Activated CD4-positive, alpha-beta T cell treated with anti-CD3 and anti-CD28 coated beads, Interleukin-2, amount 50 U/mL, for 4 hours (primary cell): Measurements from ENCODE around the gene IQGAP1.

Experiments
- DNase-seq, 2 experiments: peaks; one replicate each; pipeline ENCODE4 v3.0.0-alpha.2; 2020

The IQGAP1 gene

DNA sequence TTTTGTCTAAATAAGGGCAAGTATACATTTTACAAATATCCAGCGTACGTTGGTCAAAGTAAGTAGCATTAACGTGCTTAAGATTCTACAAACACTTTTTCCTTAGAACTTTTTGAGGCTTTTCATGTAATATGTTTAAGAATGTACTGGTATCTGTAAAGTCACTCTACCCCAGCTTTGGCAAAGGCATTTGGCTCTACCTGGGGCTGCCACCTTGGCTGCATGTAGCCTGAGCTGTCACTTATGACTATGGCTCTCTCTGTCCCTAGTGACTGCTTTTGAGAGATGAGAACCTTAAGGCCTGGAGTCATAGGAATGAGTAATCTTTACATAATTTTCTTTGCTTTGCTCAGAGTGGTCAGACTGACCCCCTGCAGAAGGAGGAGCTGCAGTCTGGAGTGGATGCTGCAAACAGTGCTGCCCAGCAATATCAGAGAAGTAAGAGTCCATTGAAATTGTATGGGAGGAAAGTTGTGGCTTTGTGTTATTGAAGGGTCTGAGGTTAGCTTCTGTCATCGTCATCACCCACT is 61.2 kb downstream of the IQGAP1 start:
- DNase-seq, result no peak

DNA sequence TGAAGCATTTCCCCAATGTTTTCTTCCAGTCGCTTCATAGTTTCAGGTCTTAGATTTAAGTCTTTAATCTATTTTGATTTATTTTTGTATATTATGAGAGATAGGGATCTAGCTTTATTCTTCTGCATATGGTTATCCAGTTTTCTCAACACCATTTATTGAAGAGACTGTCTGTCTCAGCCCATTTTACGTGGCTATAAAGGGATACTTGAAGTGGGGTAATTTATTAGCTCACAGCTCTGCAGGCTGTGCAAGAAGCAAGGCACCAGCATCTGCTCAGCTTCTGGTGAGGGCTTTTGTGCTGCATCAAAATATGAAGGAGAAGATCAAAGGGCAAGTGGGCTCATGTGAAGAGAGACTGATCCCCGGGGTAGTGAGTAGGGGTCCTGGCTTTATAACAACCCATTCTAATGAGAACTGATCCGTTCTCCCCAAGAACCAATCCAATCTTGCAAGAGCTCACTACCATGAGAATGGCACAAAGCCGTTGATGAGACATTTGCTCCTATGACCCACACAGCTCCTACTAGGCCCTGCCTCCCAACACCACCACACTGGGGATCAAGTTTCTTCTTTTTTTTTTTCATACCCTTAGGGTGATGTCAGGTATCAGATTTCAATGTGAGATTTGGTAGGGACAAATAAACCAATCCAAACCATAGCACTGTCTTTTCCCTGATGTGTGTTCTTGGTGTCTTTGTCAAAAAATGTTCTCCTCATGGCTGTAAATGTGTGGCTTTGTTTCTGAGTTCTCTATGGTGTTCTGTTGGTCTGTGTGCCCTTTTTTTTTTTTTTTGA is 63.2 kb downstream of the IQGAP1 start:
- DNase-seq, result no peak

DNA sequence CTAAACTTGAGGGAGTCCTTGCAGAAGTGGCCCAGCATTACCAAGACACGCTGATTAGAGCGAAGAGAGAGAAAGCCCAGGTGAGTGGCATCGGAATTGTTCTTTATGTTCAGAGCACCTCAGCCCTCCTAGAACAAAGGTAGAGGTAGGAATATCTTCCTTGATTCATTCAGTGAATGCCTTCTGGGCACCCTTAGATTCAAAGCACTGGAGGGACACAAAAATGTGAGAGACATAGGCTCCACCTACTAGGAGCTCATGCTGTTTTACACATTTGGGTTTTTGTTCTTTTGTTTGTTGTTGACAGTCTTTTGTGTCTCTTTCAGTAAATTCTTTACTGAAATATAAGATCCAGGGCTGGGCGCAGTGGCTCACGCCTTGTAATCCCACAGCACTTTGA is 68.2 kb downstream of the IQGAP1 start:
- DNase-seq, result no peak

DNA sequence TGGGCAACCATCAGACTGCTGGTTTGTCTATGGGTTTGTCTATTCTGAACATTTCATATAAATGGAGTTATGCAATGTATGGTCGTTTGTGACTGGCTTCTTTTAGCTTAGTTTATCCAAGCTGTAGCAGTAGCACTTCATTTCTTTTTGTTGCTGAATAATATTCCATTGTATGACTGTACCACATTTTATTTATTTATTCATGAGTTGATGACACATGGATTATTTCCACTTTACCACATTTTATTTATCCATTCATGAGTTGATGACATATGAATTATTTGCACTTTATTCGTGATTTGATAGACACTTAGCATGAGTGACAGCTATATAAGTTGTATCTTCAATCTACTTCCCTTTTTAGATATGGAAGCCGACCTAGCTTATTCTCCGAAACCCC is 70.0 kb downstream of the IQGAP1 start:
- DNase-seq, result no peak

DNA sequence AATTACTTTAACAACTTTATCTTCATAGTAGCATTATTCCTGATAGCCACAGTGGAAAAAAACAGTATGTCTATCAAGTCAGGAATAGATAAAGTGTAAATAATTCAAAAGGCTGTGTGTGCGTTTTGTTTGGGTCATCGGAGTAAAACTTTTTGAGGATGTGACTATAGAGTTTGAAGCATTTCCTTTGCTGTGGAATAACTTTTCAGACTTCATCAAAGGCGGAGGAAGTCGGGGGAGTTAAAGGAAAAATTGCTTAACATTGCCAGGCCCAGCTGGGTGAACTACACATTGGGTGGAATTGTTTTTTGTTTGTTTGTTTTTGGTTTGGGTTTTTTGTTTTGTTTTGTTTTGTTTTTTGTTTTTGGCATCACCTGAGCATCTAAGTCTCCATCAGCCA is 71.3 kb downstream of the IQGAP1 start:
- DNase-seq, result no peak

DNA sequence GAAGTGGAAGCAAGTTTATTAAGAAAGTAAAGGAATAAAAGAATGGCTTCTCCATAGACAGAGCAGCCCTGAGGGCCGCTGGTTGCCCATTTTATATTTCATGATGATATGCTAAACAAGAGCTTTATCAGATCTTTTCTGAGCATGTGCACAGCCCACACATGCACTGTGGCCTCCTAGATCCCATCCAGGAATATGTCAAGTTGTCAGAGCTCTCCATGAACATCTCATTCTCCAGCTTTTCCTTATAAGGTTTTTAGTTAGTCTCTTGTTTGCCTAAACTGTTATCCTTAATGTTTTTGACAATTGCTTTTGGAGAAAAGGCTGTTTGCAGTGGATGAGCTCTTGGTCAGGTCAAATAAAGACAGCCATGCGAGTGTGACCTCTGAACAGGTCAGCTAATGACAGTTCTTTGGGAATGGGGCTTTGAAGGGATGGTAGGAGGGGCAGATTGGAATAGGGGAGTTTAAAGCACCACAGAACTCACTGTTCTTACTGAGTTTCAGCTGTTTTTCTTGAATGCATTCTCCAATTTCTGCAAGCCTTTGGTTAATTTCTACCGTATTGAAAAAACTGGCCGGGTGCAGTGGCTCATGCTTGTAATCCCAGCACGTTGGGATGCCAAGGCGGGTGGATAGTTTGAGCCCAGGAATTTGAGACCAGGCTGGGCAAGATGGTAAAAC is 72.2 kb downstream of the IQGAP1 start:
- no peak for DNase-seq

DNA sequence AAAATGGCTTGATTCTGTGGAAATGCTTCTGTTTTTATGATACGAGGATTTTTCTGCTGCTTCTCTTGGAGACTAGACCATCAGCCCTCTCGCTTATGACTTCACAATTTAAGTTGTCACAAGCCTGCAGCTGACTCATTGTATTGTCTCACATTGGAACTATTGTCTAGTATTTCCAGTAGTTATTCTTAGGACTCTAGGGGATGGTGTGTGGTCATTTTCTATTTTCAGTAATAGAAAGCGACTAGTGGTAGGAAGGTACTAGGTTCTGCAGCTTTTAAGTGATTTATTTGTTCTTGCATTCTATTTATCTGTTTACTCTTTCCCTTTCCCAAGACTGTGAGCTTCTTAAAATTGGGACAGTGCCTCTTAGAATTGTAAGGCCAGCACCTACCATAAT is 75.3 kb downstream of the IQGAP1 start:
- no peak for DNase-seq

DNA sequence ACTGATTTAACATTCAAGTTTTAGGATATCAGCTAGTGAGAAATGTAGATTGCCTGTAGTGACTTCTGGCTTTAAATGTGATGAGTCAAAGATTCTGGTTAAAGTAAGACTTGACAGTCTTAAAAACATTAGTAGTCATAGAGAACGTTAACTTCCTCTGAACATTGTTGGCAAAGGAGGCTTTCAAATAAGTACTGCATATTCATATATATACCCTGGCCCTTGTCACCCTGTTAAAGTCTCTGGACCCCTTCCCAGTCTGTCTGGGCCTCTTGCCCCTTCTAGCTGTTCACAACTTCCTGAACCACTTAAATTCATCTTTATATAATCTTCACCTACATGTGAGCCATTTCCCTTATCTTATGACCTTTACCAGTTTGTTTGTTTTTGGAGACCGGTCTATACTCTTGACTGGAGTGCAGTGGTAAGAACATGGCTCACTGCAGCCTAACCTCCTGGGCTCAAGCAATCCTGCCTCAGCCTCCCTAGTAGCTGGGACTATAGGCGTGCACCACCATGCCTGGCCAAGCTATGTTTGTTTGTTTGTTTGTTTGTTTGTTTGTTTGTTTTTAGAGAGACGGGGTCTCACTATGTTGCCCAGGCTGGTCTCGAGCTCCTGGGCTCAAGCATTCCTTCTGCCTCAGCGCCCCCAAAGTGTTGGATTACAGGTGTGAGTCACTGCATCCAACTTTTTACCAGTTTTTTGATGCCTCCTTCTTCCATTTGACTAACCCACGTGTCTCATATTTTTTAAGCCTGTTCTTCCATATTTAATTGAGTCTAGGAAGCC is 77.3 kb downstream of the IQGAP1 start:
- no peak for DNase-seq

DNA sequence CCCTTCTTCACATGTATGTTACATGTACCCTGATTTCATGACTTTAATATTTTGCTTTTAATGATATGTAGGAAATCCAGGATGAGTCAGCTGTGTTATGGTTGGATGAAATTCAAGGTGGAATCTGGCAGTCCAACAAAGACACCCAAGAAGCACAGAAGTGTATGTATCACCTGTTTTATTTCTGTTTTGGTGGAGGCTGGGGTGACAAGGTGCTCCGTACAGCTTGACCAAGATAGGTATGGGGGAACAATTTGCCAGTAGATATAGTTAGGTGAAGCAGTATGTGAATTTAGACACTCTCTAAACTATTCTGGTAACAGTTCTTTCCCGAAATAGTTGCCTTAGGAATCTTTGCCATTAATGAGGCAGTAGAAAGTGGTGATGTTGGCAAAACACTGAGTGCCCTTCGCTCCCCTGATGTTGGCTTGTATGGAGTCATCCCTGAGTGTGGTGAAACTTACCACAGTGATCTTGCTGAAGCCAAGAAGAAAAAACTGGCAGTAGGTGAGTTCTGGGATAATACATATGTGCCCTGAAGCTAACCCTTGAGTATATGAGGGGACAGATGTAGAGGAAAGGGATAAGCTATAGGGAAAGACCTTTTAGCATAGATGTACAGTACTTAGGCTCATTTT is 78.0 kb downstream of the IQGAP1 start:
- no peak for DNase-seq

DNA sequence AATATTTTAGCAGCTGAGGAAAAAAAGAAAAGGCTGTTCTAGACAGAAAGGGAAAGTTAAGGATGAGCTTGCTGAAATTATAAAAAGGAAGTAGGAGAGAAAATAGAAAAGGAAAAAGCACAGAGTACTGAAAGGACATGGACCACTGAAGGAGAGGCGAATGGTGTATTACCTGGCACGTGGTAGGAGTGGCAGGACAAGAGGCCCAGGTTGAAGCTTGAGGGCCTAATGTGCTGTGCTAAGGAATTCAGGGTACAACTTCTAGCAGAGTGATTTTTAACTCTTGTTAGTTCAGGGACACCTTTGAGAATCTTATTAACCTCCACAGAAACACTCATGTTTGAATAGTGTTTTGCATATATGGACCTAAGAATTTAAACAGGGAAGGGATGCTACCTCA is 81.7 kb downstream of the IQGAP1 start:
- DNase-seq, result no peak

DNA sequence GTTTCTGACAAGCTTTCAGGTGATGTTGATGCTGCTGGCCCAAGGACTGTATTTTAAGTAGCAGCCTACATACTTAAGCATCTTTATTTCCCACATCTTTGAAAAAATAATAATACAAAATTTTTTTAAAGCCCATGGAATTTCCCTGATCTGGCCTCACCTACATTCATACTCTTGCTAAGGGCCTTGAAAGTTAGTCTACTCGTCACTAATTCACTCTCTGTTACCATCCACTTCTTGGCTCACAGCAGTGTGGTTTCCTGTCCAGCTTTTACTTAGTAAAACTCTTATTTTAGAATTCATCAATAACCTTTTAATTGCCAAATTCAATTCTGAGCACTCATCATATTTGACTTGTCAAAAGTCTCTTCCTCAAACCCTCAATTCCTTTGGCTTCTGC is 82.4 kb downstream of the IQGAP1 start:
- DNase-seq, result no peak

DNA sequence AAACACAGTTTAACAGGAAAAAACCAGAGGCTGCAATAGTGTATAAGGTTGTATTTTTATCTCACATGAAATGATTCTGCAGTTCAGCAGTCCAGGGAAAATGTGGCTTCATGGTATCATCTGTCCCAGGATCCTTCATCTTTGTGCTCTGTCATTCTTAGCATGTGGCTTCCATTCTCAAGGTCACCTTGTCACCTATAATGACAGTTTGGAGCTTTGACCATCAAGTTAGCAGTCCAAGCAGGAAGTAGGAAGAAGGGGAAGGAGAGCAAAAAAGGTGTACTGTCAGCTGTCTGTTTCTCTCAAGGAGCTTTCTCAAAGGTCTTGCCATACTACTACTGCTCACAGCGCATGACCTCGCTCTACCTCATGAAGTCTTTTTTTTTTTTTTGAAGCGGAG is 83.1 kb downstream of the IQGAP1 start:
- DNase-seq, result no peak

DNA sequence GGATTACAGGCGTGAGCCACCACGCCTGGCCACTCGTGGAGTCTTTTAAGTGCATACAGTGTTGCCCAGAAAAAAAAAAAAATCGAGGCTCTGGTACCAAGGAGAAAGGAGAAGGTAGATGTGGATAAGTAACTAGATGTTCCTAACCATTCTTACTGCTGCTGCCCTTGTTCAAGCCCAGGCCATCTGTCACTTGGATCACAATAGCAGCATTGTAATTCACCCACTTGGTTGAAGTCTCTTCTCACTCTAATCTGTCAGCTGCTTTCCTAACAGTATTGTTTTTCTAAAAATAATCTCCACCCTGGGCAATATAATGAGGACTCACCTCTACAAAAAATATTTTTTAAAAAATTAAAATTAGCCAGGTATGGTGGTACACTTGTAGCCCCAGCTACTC is 83.7 kb downstream of the IQGAP1 start:
- no peak for DNase-seq

DNA sequence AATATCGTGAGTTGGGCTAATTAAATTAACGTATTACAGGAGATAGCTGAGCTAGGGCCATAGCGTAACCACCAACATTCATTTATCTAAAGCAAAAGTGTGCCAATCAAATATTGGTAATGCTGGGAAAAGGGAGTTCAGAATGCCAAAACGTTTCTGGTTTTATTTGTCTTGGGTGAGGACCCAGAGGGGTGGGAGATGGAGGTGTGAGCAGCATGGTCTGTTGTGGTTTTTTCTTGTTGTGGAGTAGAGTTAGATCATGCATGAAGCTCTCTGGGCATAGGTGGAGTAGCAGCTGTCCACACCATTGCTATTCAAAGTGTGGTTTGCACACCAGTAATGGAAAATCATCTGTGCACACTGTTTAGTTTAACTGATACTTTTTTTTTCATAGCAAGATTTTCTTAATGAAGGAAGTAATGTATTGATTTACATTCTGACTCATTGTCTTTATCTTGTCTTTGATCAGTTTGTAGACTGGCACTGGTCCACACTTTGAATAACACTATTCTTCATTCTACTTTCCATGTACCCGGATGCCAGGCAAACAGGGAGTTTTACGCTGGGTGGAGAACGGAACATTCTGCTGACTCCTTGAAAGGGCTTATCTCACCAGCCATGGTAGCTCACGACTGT is 90.9 kb downstream of the IQGAP1 start:
- DNase-seq, result no peak

DNA sequence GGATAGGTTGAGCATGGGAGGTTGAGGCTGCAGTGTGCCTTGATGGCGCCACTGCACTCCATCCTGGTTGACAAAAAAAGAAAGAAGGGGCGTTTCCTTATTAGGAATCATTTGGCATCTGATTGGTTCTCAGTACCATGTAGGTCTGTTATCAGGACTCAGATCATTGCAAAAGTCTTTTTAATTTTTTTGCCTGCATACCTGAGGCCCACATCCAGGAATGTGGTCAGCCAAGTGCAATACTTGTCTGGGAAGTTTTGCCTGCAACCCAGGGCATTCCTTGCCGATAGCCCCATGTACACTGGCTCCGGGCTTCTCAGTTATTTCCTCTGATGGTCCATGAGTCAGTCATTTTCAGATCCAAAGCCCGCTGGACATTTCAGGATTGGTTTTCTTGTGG is 91.6 kb downstream of the IQGAP1 start:
- DNase-seq, result no peak

DNA sequence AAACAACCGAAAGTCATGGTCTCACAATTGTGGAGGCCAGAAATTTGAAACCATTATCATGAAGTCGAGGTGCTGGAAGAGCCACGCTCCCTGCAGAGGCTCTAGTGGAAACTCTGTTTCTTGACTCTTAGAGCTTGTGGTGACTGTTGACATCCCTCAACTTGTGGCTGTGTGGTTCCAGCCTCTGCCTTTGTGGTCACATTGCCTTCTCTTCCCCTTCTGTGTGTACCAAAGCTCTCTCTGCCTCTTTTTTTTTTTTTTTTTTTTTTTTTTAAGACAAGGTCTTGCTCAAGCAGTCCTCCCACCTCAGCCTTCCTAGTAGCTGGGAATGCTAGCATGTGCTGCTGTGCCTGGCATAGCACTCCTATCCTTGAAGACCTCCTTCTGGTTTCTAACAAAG is 93.0 kb downstream of the IQGAP1 start:
- peak in 1 of 2 experiments; percentile 3 for DNase-seq

DNA sequence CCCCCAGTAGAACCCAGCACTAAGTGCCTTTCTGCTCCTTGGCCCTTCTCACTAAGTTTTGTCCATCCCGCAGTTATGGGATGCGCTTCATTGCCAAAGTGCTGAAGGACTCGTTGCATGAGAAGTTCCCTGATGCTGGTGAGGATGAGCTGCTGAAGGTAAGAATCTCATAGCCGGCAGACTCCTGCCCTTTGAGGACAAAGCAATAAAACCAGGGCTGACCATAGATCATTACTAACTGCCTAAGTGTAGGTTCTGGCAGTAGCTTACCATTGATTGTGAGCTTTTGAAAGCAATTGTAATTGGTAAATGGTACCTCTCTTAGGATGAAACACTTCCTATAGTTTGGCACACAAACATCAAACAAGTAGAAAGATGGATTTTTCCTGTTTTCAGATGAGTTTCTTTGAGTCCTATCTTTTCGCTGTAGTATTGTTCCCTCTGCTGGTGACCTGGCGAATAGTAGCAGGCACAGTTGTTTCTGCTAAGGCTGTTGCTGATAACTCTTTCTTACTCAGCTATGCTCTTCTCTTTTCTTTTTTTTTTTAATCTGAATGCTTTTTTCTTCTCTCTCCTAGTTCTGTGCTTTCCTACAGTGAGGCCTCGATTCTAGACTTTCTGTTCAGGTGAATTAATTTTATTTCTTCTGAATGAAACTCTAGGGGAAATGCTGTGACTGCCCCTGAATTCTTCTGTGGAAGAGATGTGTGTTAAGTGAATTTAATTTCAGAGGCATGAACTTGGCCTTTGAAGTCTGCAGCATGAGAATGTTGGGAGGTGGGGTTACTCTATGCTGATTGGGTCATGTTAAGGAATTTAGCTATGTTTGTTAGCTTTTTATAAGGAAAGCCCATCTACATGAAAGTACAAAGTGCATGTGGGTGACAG is 94.3 kb downstream of the IQGAP1 start:
- DNase-seq, result peak; percentile 40 to 41

DNA sequence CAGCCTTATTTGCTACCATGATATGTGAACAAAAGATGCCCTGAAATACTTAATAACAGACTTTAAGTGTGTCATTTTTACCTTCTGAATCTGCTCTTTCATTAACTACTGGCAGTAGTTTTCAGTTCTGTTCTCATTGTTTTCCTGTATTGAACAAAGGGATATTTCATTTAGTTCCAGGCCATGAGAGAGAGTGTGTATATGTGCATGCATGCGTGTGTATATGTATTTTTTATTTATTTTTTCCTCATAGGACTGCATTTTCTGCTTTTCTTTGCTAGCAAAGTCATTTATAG is 94.9 kb downstream of the IQGAP1 start:
- DNase-seq, result no peak

DNA sequence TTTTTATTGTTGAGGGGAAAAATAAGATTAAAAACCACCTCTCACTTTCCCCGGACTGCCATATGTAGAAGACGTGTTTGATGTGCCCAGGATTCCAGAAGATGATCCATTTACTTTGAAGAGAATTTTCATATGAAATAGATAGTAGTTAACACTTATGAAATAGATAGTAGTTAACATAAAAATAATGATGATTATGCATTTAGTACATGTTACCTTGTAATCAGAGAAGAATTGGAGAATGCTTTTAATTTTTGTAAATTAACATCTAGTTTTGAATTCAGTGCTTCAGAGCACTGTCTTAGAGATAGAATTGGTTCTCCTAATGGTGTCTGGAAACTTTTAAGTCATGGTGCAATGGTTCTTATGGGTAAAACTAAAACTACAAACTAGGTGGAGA is 95.6 kb downstream of the IQGAP1 start:
- no peak for DNase-seq

DNA sequence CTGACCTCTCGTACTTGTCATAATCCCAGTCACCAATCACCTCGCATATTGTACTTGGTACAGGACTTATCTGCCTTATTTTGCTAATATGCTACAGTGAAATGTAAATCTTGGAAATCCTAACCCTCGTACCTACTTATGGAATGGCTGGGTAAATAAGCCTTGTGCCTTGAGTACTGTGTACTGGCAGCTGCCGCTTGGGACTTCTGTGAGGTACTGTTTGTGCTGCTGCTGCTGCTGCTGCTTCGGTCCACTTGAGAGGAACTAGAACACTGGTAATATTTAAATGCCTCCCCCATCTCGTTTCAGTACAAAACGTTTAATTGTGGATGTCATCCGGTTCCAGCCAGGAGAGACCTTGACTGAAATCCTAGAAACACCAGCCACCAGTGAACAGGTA is 99.1 kb downstream of the IQGAP1 start:
- DNase-seq, result no peak

DNA sequence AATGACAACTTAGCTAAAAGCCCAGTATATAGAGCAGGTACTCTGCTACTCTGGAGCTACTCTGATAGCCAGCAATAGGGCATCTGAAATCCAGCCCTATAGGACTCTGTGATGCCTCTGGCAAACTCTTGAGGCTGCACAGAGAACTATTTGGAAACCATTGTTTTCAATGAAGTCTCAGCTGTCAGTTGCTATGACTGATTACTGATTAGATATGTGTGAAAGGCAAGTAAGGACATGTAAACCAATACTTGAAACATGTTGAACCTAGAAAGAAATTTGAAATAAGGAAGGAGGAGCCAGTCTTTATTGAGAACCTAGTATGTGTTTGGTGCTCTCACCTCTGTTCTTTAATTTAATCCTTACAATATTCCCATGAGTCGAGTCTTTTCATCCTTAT is 101.5 kb downstream of the IQGAP1 start:
- no peak for DNase-seq

DNA sequence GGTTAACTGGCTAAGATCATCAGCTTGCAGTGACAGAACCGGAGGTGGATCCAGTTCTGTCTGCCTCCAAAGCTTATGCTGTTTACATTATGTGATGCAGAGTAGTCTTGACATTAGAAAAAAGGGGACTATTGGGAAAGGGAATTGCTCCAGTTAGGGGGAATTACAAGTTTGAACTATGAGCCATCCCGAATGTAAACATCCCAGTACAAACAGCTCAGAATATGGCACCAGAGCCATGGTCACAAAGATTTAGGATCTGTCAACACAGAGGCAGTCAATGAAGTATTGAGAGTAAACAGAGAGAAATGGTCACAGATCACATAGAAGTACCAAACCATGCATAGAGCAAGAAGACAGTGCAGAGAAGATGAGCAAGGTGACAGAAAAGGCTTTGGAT is 101.9 kb downstream of the IQGAP1 start:
- DNase-seq, result no peak
